Karpas-422 (cell line): ENCODE data around the gene GLB1L2. TPM values are rescaled to one million over a fixed set of nuclear protein-coding genes. Genes with fewer than 3 reads are reported as not detected.

Source experiments
- total RNA-seq: library from RNA; depleted of rRNA; stranded (reverse); fragments of >200 nt; shearing (Covaris generic); gene quantifications from 2 replicates; pipeline ENCODE4 v1.2.3, GENCODE V29; 2014; ENCODE audit warnings: low replicate concordance; rRNA removed

GLB1L2 gene
- total RNA-seq, 1 experiment from 2014 or later = not detected

Other genes with a start within 250 kb of the GLB1L2 start
- 19.5 and 22.0 TPM in 2 replicates for gene NCAPD3, start 108.0 kb upstream of the GLB1L2 start, total RNA-seq
- 7.9 and 11.2 TPM in 2 replicates for gene VPS26B, start 107.3 kb upstream of the GLB1L2 start, total RNA-seq
- gene THYN1, start 78.6 kb upstream of the GLB1L2 start, total RNA-seq = 30.0 and 54.0 TPM in 2 replicates
- gene ACAD8, start 78.4 kb upstream of the GLB1L2 start, total RNA-seq = 9.6 and 9.9 TPM in 2 replicates
- gene GLB1L3, start 55.6 kb upstream of the GLB1L2 start, total RNA-seq = not detected in 2 replicates
- not detected in 2 replicates for gene B3GAT1, start 80.3 kb downstream of the GLB1L2 start, total RNA-seq